MM.1S (cell line): ENCODE results near the gene MEGF10.
"Not testable (repeated sequence)": the region's sequence is repeated elsewhere in the genome, so short reads cannot be mapped to it uniquely, and the experiment has no call there.

Source experiments
- CTCF ChIP-seq: fragments of 300-600 bp; sonication (generic); IDR thresholded peaks from 2 replicates; pipeline ENCODE4 v1.5.1; 2016; ENCODE audit warnings: antibody characterized with exemption, low read length, mixed read lengths
- EZH2phosphoT487 ChIP-seq: fragments of 300-600 bp; sonication (generic); IDR thresholded peaks from 2 replicates; pipeline ENCODE4 v1.6.1; 2018; ENCODE audit warnings: antibody characterized with exemption, low read length

GRCh38 chr5:127268342-127268741 is 22.3 kb upstream of the MEGF10 start:
- not testable (repeated sequence) for TF ChIP-seq CTCF, EZH2phosphoT487
